Cardiac muscle cell (in vitro differentiated cells and primary cell): ENCODE data around the gene NFIC. TPM values are rescaled to one million over a fixed set of nuclear protein-coding genes. Genes with fewer than 3 reads are reported as not detected.
A peak's percentile ranks its signal among the peaks of the same experiment; 100 is the strongest.

Experiments used
- DNase-seq, 2 donors: peaks; one replicate each; pipeline versions ENCODE4 v3.0.0 to v3.0.0-alpha.2; 2010 to 2017; ENCODE audit warnings: low read depth in 1 of 2, low spot score in 1 of 2
- H3K27ac ChIP-seq: fragments of 200-600 bp; sonication (generic); 2 replicates; pipeline ENCODE4 v1.5.1; 2016
- H3K27me3 ChIP-seq: fragments of 200-600 bp; sonication (generic); 2 replicates; pipeline ENCODE4 v1.6.0; 2016; ENCODE audit warnings: control low read depth
- H3K36me3 ChIP-seq: fragments of 200-600 bp; sonication (generic); 2 replicates; pipeline ENCODE4 v1.5.1; 2016; ENCODE audit warnings: control low read depth
- H3K4me1 ChIP-seq: fragments of 200-600 bp; sonication (generic); 2 replicates; pipeline ENCODE4 v1.8.1; 2017; ENCODE audit warnings: low read depth, mild to moderate bottlenecking, mixed run types
- H3K4me3 ChIP-seq: fragments of 200-600 bp; sonication (generic); 2 replicates; pipeline ENCODE4 v1.5.1; 2016; ENCODE audit warnings: mild to moderate bottlenecking
- H3K9me3 ChIP-seq: fragments of 200-600 bp; sonication (generic); 2 replicates; pipeline ENCODE4 v1.5.1; 2017; ENCODE audit warnings: low read depth, mild to moderate bottlenecking, control low read depth
- CTCF ChIP-seq: IDR thresholded peaks from 2 replicates; pipeline ENCODE4 v1.5.1; 2012; ENCODE audit warnings: low read depth, mild to moderate bottlenecking, low read length
- polyA plus RNA-seq: library from polyadenylated mRNA; unstranded; fragments of >200 nt; fragmentation: Nextera tagmentation; extraction: Ambion mirVana; gene quantifications from 2 replicates; pipeline ENCODE4 v1.2.1, GENCODE V29; 2016
- total RNA-seq: library from RNA; depleted of rRNA; stranded (reverse); fragments of >200 nt; gene quantifications from 2 replicates; pipeline ENCODE4 v1.2.3, GENCODE V29; 2016

NFIC gene
- total and polyA plus RNA-seq, 2 experiments from 2014 or later, result 32.7 to 46.1 TPM

DNA sequence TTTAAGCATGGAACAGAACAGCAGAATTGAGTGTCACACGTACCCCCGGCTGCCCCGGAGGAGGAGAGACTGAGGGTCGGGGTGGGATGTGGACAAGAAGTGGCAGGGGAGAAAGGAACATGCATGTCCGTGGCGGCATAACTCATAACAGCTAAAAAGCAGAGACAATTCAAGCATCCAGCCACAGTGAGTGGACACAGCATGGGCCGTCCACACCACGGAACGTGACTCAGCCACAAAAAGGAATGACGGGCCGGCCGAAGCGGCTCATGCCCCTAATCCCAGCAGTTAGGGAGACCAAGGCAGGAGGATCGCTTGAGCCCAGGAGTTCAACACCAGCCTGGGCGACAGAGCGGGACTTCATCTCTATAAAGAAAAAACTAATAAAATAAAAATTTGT is 126.5 kb downstream of the NFIC start:
- no peaks in the 10 kb centered on the region for H3K9me3 ChIP-seq
- DNase-seq, result no peak
- H3K27me3 ChIP-seq, result no peaks in the 10 kb centered on the region
- H3K36me3 ChIP-seq, result peaks cover 8% of the 10 kb centered on the region
- no peak overlapping the region for H3K4me3 ChIP-seq
- H3K27ac ChIP-seq, result no peak overlapping the region
- no peak for TF ChIP-seq CTCF
- H3K4me1 ChIP-seq, result no peaks in the 10 kb centered on the region

DNA sequence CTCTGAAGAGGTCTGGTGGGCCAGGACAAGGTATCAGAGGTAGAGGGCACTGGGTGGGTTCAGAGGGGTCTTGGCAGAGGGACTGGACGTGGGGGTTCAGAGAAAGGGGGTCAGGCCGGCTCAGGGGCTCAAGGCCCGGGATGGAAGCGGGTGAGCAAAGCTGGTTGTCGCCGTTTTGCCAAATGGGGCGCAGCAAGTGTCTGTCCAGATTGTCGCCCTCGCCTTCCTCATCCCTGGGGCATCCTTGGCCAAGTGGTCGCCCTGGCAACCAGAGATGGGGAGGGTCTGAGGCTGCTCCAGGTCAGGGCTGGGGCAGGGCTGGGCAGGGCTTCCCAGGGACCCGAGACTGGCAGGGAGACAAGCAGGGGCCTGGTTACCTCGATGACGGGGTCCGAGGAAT is 127.3 kb downstream of the NFIC start:
- no peaks in the 10 kb centered on the region for H3K9me3 ChIP-seq
- no peaks in the 10 kb centered on the region for H3K4me1 ChIP-seq
- H3K36me3 ChIP-seq, result peaks cover 8% of the 10 kb centered on the region
- H3K27ac ChIP-seq, result no peak overlapping the region
- TF ChIP-seq CTCF, result no peak
- H3K27me3 ChIP-seq, result no peaks in the 10 kb centered on the region
- no peak overlapping the region for H3K4me3 ChIP-seq
- no peak for DNase-seq

DNA sequence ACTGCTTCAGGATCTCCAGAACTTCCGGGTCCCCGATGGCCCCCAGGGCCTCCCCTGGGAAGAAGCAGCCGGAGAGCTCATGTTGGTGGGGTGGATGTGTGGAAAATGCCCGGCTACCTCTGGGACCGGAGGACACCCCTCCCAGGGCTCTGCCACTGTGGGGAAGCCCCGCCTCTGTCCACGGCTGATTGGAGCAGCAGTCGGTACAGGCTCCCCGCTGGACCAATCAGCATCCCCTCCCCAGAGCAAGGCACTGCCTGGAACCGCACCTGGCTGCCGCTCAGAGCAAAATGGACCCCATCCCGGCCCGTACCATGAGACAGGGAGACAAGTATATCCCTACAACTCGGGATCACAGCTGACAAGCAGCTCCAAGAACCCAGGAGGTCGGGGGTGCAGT is 127.7 kb downstream of the NFIC start:
- DNase-seq, result peak in 1 of 2 donors; percentile 18
- no peaks in the 10 kb centered on the region for H3K4me1 ChIP-seq
- H3K36me3 ChIP-seq, result peaks cover 8% of the 10 kb centered on the region
- H3K4me3 ChIP-seq, result no peak overlapping the region
- no peaks in the 10 kb centered on the region for H3K9me3 ChIP-seq
- no peak overlapping the region for H3K27ac ChIP-seq
- H3K27me3 ChIP-seq, result no peaks in the 10 kb centered on the region
- TF ChIP-seq CTCF, result no peak

- no peak for DNase-seq
- peaks cover 2% of the 10 kb centered on the region for H3K4me1 ChIP-seq
- no peaks in the 10 kb centered on the region for H3K27me3 ChIP-seq
- H3K9me3 ChIP-seq, result no peaks in the 10 kb centered on the region
- TF ChIP-seq CTCF, result no peak
- no peak overlapping the region for H3K27ac ChIP-seq
- H3K4me3 ChIP-seq, result no peak overlapping the region
- peaks cover 8% of the 10 kb centered on the region for H3K36me3 ChIP-seq
These were observed 128.2 kb downstream of the NFIC start for GRCh38 chr19:3494559-3494958.

GRCh38 chr19:3496392-3497273 is 130.2 kb downstream of the NFIC start:
- peaks cover 4% of the 10 kb centered on the region for H3K4me1 ChIP-seq
- H3K4me3 ChIP-seq, result no peak overlapping the region
- no peaks in the 10 kb centered on the region for H3K9me3 ChIP-seq
- no peak overlapping the region for H3K27ac ChIP-seq
- H3K27me3 ChIP-seq, result no peaks in the 10 kb centered on the region
- H3K36me3 ChIP-seq, result peaks cover 8% of the 10 kb centered on the region
- TF ChIP-seq CTCF, result no peak
- DNase-seq, result no peak
